Activated T-helper 2 cell treated with anti-CD3 and anti-CD28 coated beads, Interferon-gamma antibody, Interleukin-2, Interleukin-4, amounts not matched to agents 10 μg/mL and 5 μg/mL and 100 μg/mL, durations not matched to agents 14 hours and 24 hours and 36 hours (primary cell): ENCODE measurements around the gene PRPH2. TPM values are rescaled to one million over a fixed set of nuclear protein-coding genes. Genes with fewer than 3 reads are reported as not detected.
A peak's percentile ranks its signal among the peaks of the same experiment; 100 is the strongest.
"Not testable (repeated sequence)": the region's sequence is repeated elsewhere in the genome, so short reads cannot be mapped to it uniquely, and the experiment has no call there.

ENCODE experiments used
- DNase-seq: peaks from one replicate; pipeline ENCODE4 v3.0.0; 2021; ENCODE audit warnings: low spot score
- H3K27ac Mint-ChIP-seq: one replicate; pipeline ENCODE4 v1.8.0; 2021; ENCODE audit warnings: mixed read lengths
- H3K27me3 Mint-ChIP-seq: one replicate; pipeline ENCODE4 v1.8.0; 2021; ENCODE audit warnings: low read depth, mixed read lengths
- H3K36me3 Mint-ChIP-seq: one replicate; pipeline ENCODE4 v1.8.0; 2021; ENCODE audit warnings: low read depth, mixed read lengths
- H3K4me1 Mint-ChIP-seq: one replicate; pipeline ENCODE4 v1.8.0; 2021; ENCODE audit warnings: low read depth, mixed read lengths
- H3K4me3 Mint-ChIP-seq: one replicate; pipeline ENCODE4 v1.8.0; 2021; ENCODE audit warnings: low read depth, mild to moderate bottlenecking, moderate library complexity, mixed read lengths
- H3K9me3 Mint-ChIP-seq: one replicate; pipeline ENCODE4 v1.8.0; 2021; ENCODE audit warnings: mixed read lengths
- intact Hi-C: fragments of 100-400 bp; cut with micrococcal nuclease; formaldehyde crosslinking; loops from one replicate; pipeline ENCODE4 v1.15.1; 2023
- total RNA-seq: library from RNA; stranded (reverse); gene quantifications from 2 replicates; pipeline ENCODE4 v1.2.3, GENCODE V29; 2022

PRPH2 gene
- total RNA-seq, 1 donor from 2014 or later: not detected

- Mint-ChIP-seq H3K27ac (no peak overlapping the region), H3K4me3 (no peak overlapping the region), H3K36me3 (no peaks in the 10 kb centered on the region), H3K9me3 (no peaks in the 10 kb centered on the region), H3K27me3 (no peaks in the 10 kb centered on the region), H3K4me1 (no peaks in the 10 kb centered on the region)
- DNase-seq: no peak
- intact Hi-C loops: no loop called here
These were observed 17.4 kb downstream of the PRPH2 start for GRCh38 chr6:42704937-42705374.

GRCh38 chr6:42704251-42704936, 18.0 kb downstream of the PRPH2 start:
- Mint-ChIP-seq H3K27ac (no peak overlapping the region), H3K4me3 (no peak overlapping the region)
- intact Hi-C loops: no loop called here

DNA sequence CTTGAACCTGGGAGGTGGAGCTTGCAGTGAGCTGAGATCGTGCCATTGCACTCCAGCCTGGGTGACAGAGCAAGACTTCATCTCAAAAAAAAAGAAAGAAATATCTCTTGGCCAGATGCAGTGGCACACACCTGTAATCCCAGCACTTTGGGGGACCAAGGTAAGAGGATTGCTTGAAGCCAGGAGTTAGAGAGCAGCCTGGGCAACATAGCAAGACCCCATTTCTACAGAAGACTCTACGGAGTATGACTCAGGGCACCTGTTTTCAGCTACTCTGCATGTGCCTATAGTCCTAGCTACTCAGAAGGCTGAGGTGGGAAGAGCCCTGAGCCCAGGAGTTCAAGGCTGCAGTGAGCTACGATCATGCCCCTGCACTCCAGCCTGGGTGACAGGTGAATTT, 19.6 kb downstream of the PRPH2 start:
- H3K4me1 Mint-ChIP-seq, DNase-seq, intact Hi-C loops, H3K36me3 Mint-ChIP-seq, H3K27me3 Mint-ChIP-seq, H3K4me3 Mint-ChIP-seq, H3K27ac Mint-ChIP-seq, H3K9me3 Mint-ChIP-seq: not testable (repeated sequence)

More at GRCh38 chr6:42704251-42704936, 18.0 kb downstream of the PRPH2 start:
- H3K36me3 Mint-ChIP-seq: no peaks in the 10 kb centered on the region
- DNase-seq: no peak
- no peaks in the 10 kb centered on the region for H3K27me3 Mint-ChIP-seq
- no peaks in the 10 kb centered on the region for H3K4me1 Mint-ChIP-seq
- H3K9me3 Mint-ChIP-seq: no peaks in the 10 kb centered on the region

- Mint-ChIP-seq H3K4me1 (no peaks in the 10 kb centered on the region), H3K4me3 (no peak overlapping the region), H3K27me3 (no peaks in the 10 kb centered on the region), H3K36me3 (no peaks in the 10 kb centered on the region), H3K9me3 (no peaks in the 10 kb centered on the region), H3K27ac (no peak overlapping the region)
- intact Hi-C loops: no loop called here
- no peak for DNase-seq
These were observed 20.2 kb downstream of the PRPH2 start for GRCh38 chr6:42702200-42702599.

- Mint-ChIP-seq H3K4me1 (peaks cover 12% of the 10 kb centered on the region), H3K27me3 (no peaks in the 10 kb centered on the region), H3K4me3 (no peak overlapping the region), H3K9me3 (no peaks in the 10 kb centered on the region), H3K27ac (no peak overlapping the region), H3K36me3 (peaks cover 19% of the 10 kb centered on the region)
- intact Hi-C loops: no loop called here
- no peak for DNase-seq
These were observed 24.2 kb downstream of the PRPH2 start for GRCh38 chr6:42698217-42698616.

- Mint-ChIP-seq H3K4me1 (peaks cover 21% of the 10 kb centered on the region), H3K27ac (no peak overlapping the region), H3K36me3 (peaks cover 28% of the 10 kb centered on the region), H3K27me3 (no peaks in the 10 kb centered on the region), H3K4me3 (no peak overlapping the region), H3K9me3 (no peaks in the 10 kb centered on the region)
- intact Hi-C loops: no loop called here
- DNase-seq: no peak
These were observed 25.1 kb downstream of the PRPH2 start for GRCh38 chr6:42697268-42697655.

GRCh38 chr6:42696526-42697267, 25.7 kb downstream of the PRPH2 start:
- H3K27me3 Mint-ChIP-seq: no peaks in the 10 kb centered on the region
- DNase-seq: no peak
- H3K27ac Mint-ChIP-seq: no peak overlapping the region
- peaks cover 28% of the 10 kb centered on the region for H3K36me3 Mint-ChIP-seq
- H3K9me3 Mint-ChIP-seq: no peaks in the 10 kb centered on the region
- peaks cover 23% of the 10 kb centered on the region for H3K4me1 Mint-ChIP-seq
- intact Hi-C loops: no loop called here
- no peak overlapping the region for H3K4me3 Mint-ChIP-seq

GRCh38 chr6:42694586-42694985, 27.8 kb downstream of the PRPH2 start:
- Mint-ChIP-seq H3K27me3 (no peaks in the 10 kb centered on the region), H3K9me3 (no peaks in the 10 kb centered on the region), H3K27ac (no peak overlapping the region), H3K36me3 (peaks cover 47% of the 10 kb centered on the region), H3K4me1 (peaks cover 27% of the 10 kb centered on the region), H3K4me3 (no peak overlapping the region)
- no peak for DNase-seq
- intact Hi-C loops: loop anchor here (1.0 kb wide), 1 partner anchor 32 kb away; no protein-coding TSS in a partner anchor

GRCh38 chr6:42693725-42694323, 28.6 kb downstream of the PRPH2 start:
- Mint-ChIP-seq H3K36me3 (peaks cover 53% of the 10 kb centered on the region), H3K27me3 (no peaks in the 10 kb centered on the region), H3K27ac (peak overlapping the region; percentile 80), H3K4me3 (no peak overlapping the region), H3K4me1 (peaks cover 27% of the 10 kb centered on the region), H3K9me3 (no peaks in the 10 kb centered on the region)
- DNase-seq: no peak
- intact Hi-C loops: loop anchor here (1.0 kb wide), 1 partner anchor 32 kb away; no protein-coding TSS in a partner anchor

DNA sequence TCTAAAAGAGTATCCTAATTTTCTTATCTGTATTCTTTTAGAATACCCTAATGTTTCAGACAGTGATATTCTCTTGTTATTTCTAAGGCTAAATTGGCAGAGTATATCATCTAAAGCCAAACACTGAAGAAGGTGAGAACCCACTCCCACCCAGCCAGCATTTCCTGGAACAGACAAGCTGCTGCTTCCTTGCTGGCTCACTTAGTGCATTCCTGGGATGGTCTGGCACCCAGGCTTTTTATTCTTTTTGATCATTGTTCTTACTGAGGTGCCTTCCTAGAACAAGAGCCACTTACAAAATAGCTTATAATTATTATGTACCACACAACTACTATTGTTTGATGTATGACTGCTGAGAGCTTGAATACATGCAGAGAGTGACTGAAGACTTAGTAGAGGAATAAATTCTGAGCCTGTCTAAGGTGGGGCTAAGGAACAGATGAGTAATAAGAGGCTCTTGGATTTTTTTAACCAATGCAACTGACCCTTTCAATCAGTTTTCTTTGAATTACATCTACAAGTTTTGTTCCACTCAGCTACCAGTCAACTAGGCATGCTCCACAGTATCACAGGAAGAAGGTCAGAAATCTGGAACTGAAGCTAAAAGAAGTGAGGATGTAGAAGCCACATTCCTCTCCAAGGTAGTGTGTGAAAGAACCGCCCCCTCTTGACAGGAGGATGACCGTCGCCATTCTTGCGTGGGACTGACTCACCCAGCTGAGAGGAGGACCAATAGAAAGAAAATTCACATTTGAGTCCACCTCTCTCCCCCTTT, 30.1 kb downstream of the PRPH2 start:
- no peaks in the 10 kb centered on the region for H3K27me3 Mint-ChIP-seq
- intact Hi-C loops: no loop called here
- peaks cover 27% of the 10 kb centered on the region for H3K4me1 Mint-ChIP-seq
- H3K27ac Mint-ChIP-seq: peak overlapping the region; percentile 33
- H3K36me3 Mint-ChIP-seq: peaks cover 66% of the 10 kb centered on the region
- H3K9me3 Mint-ChIP-seq: no peaks in the 10 kb centered on the region
- H3K4me3 Mint-ChIP-seq: no peak overlapping the region
- DNase-seq: no peak

GRCh38 chr6:42690872-42691271, 31.5 kb downstream of the PRPH2 start:
- no peak for DNase-seq
- intact Hi-C loops: no loop called here
- H3K4me1 Mint-ChIP-seq: peaks cover 27% of the 10 kb centered on the region
- H3K36me3 Mint-ChIP-seq: peaks cover 73% of the 10 kb centered on the region
- no peaks in the 10 kb centered on the region for H3K27me3 Mint-ChIP-seq
- H3K9me3 Mint-ChIP-seq: no peaks in the 10 kb centered on the region
- peak overlapping the region; percentile 31 for H3K27ac Mint-ChIP-seq
- H3K4me3 Mint-ChIP-seq: no peak overlapping the region

GRCh38 chr6:42690151-42690702, 32.2 kb downstream of the PRPH2 start:
- Mint-ChIP-seq H3K4me3 (no peak overlapping the region), H3K36me3 (peaks cover 79% of the 10 kb centered on the region), H3K9me3 (no peaks in the 10 kb centered on the region), H3K27ac (peak overlapping the region; percentile 31), H3K4me1 (peaks cover 27% of the 10 kb centered on the region), H3K27me3 (no peaks in the 10 kb centered on the region)
- intact Hi-C loops: no loop called here
- no peak for DNase-seq
